A673 (cell line): ENCODE data around the gene BAIAP2L1.

Source experiments
- EZH2 ChIP-seq: fragments of 200-600 bp; sonication (generic); IDR thresholded peaks from 2 replicates; pipeline ENCODE4 v1.6.1; 2017; ENCODE audit warnings: borderline replicate concordance, low read depth, mild to moderate bottlenecking, mixed read lengths, antibody characterized with exemption, low read length; ENCODE audit not compliant: poor library complexity, severe bottlenecking
- TF ChIP-seq, protein P1 (sequence below): fragments of 300-800, 200-600 bp; sonication (generic); conservative IDR thresholded peaks from 2 replicates; pipeline ENCODE4 v1.5.1; 2017; ENCODE audit warnings: low read depth, mild to moderate bottlenecking, antibody characterized with exemption, low read length, moderate library complexity, mixed read lengths

- TF ChIP-seq, protein P1, sequence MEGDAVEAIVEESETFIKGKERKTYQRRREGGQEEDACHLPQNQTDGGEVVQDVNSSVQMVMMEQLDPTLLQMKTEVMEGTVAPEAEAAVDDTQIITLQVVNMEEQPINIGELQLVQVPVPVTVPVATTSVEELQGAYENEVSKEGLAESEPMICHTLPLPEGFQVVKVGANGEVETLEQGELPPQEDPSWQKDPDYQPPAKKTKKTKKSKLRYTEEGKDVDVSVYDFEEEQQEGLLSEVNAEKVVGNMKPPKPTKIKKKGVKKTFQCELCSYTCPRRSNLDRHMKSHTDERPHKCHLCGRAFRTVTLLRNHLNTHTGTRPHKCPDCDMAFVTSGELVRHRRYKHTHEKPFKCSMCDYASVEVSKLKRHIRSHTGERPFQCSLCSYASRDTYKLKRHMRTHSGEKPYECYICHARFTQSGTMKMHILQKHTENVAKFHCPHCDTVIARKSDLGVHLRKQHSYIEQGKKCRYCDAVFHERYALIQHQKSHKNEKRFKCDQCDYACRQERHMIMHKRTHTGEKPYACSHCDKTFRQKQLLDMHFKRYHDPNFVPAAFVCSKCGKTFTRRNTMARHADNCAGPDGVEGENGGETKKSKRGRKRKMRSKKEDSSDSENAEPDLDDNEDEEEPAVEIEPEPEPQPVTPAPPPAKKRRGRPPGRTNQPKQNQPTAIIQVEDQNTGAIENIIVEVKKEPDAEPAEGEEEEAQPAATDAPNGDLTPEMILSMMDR: no peak
- TF ChIP-seq EZH2: no peak
Measured at GRCh38 chr7:98335411-98335977, 65.4 kb downstream of the BAIAP2L1 start.
